ENCODE data around the gene MTOR.
"Not testable (repeated sequence)": the region's sequence is repeated elsewhere in the genome, so short reads cannot be mapped to it uniquely, and the experiment has no call there.

The MTOR gene

DNA sequence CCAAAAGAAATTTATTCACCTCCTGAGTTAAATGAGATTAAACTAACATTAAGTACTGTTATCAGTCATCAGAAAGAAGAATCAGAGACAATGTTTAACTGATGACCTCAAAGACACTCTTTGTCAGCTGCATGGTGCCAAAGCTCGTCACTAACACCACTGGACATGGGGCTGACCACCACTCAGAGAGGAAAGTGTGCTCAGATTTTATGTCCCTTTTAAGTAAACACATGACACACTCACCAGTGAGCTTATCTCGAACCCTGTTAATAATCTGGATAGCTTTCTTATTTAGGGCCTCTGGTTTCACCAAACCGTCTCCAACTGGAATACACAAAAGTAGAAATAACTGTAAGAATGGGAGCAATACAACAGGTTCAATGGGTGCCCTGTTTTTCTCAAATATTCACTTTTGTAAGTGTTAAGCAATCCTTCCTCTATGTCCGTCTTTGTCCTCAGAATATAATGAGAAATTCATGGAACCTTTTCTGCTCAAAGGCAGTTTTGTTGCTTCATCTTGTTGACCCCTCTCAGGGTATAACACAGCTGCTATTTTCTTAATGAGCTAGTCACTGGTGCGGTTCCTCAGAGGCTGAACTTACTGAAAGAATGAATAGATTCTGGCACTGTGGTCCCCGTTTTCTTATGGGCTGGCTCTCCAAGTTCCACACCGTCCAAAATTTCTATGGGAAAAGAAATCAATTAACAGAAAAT is 153.1 kb downstream of the MTOR start:
- DNase-seq (ENCODE audit: low read depth in 2 of 2), result no peak

DNA sequence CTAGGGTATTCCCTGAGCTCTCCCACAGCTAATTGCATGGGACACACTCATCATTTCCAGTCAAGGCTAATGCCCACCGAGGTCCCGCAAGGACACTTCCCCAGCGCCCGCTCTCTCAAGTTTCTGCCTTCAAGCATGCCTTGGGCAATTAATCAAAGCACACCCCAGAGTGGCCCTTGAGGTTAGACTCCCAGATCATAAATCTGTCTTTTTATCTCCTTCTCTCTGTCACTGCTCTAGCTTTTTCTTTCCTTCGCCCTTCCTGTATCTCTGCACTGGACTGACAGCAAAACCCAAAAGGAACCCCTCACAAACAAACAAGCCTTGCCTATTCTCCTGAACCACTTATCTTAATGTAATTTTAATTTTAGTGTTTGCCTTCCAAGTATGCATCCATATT is 154.8 kb downstream of the MTOR start:
- DNase-seq (ENCODE audit: low read depth in 2 of 2), result no peak

DNA sequence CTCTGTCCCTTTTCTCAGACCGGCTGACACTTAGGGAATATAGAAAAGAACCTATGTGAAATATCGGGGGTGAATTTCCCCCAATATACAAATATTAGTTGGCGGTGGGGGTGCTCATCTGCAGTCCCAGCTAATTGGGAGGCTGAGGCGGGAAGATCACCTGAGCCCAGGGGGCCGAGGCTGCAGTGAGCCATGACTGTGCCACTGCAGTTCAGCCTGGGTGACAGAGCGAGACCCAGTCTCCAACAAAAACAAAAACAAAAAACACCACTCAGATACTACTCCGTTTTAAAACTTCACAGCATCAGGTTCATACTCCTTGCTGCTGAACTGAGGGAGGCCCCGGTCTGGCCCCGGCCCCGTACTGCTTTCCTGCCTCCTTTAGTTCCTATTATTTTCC is 156.8 kb downstream of the MTOR start:
- no peak for DNase-seq (ENCODE audit: low read depth in 2 of 2)

DNA sequence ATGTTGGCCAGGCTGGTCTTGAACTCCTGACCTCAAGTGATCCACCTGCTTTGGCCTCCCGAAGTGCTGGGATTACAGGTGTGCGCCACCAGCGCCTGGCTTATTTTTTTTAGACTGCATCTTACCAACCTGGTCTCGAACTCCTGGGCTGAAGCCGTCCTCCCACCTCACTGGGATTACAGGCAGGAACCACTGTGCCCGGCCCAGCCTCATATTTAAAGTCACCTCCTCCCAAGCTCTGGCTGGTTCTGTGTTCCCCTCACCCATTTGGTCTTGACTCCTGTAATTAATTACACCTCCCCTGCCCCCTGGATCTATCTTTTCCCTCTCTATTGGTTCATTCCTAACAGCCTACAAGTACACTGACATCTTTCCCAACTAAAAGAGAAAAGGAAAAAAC is 161.0 kb downstream of the MTOR start:
- DNase-seq (ENCODE audit: low read depth in 2 of 2), result no peak

DNA sequence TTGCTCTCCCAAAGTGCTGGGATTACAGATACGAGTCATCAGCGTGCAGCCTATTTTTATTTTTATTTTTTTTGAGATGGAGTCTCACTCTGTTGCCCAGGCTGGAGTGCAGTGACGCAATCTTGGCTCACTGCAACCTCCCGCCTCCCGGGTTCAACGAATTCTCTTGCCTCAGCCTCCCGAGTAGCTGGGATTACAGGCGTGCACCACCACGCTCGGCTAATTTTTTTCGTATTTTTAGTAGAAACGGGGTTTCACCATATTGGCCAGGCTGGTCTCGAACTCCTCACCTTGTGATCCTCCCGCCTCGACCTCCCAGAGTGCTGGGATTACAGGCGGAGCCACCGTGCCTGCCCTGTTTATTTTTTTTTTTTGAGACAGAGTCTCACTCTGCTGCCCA is 161.5 kb downstream of the MTOR start:
- DNase-seq (ENCODE audit: low read depth in 2 of 2), result not testable (repeated sequence)

DNA sequence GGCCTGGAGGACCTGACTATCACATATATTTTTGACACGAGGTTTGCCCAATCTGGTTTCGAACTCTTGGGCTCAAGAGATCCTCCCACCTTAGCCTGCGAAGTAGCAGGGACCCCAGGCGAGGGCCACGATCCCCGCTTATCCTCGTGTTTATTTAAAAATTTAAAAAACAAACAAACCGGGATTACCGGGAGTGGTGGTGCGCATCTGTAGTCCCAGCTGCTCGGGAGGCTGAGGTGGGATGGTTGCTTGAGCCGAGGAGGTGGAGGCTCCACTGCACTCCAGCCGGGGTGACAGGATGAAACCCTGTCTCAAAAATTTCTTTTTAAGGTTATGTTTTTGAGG is 162.2 kb downstream of the MTOR start:
- no peak for DNase-seq (ENCODE audit: low read depth in 2 of 2)

DNA sequence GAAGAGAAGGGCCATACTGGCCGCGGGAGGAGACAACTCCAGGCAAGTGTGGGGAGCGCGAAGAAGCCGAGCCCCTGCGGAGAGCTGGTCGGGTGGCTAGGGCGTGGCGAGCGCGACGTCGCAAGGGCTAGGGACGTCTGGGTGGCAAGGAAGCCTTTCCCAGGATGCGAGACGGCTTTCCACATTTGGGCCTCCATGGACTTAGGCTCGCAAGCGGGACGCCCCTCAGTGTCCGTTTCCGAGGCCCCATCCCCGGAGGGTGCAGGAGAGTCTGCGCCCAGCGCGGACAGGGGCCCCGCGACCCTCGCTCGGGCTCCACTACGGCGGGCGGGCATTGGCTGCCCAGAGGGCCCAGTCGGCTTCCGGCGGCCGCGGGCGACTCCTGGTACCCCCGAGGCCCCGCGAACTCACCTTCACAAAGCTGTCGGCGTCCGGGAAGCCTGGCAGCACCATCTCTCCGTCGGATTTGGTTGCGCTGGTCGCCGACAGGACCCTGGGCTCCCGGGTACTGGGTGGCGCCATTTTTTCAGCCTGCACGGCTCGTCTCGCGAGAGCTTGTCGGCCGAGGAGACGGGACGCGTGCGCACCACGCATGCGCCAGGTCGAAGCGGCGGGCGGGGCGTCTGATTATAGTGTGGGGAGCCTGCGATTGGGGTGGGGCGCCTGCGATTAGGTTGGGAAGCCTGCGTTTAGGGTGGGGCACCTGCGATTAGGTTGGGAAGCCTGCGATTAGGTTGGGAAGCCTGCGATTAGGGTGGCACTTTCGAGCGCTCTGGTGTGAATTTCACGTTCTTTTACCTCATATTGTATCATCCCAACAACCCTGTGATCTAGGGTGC is 162.8 kb downstream of the MTOR start, which contains the start of gene EXOSC10:
TSS of gene EXOSC10 (minus strand) at position 560 of the 839 bp plus-strand sequence. CDS start at position 522, 38 bp downstream.
- DNase-seq (ENCODE audit: low read depth in 2 of 2), result peak; percentile 88 to 92

DNA sequence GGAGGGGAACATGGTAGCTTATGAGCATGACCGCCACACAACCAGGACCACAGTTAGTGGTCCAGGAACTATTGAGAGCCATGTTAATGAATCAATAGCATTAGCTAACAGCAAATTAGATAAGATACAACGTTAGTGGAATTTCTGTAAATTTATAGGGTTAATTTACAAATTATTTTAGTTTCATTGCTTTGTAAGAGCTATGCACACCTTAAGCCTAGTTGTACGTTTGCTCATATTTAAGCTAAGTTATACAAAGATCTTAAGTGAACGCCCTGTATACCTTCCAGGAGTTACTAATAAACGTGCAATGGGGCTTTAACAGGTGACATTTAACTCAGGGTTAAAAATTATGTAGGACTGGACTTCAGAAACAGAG is 163.4 kb downstream of the MTOR start:
- no peak for DNase-seq (ENCODE audit: low read depth in 2 of 2)

DNA sequence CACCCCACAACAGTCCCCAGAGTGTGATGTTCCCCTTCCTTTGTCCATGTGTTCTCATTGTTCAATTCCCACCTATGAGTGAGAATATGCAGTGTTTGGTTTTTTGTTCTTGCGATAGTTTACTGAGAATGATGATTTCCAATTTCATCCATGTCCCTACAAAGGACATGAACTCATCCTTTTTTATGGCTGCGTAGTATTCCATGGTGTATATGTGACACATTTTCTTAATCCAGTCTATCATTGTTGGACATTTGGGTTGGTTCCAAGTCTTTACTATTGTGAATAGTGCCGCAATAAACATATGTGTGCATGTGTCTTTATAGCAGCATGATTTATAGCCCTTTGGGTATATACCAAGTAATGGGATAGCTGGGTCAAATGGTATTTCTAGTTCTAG is 178.6 kb downstream of the MTOR start:
- not testable (repeated sequence) for DNase-seq (ENCODE audit: low read depth in 2 of 2)

DNA sequence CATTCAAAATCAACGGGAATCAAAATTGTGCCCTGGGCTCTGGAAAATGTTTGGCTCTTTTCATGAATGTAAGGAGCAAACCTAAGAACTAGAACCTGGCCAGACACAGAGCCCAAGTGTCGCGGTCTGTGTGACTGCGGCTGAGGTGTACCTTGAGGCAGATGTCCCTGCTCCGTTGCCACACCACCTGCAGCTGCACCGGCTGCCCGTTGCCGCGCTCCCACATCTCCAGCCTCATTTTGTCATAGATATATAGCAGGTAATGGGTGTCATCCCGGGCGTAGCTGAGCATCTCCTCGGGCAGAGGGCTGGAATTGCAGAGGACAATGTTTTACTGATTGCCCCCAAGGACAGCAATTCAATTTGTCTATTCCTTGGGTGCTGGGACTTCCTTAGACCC is 181.4 kb downstream of the MTOR start:
- no peak for DNase-seq (ENCODE audit: low read depth in 2 of 2)

DNA sequence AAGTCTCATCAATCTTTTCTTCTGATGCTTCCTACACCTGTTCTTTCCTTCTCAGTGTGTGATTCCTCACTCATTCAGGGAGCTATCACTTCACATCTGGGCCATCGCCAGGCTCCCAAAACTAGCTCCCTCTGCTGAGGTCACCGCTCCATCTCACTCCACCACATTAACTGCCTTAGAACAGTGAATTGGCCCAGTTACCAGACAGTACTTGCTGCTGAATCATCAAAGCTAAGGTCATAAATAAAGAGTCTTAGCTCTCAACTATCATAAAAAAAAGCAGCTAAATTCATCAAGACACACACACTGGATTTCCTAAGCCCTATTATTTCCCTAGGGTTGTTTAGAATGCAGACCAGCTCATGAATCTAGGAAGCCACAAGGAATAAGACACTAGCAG is 183.7 kb downstream of the MTOR start:
- no peak for DNase-seq (ENCODE audit: low read depth in 2 of 2)

DNA sequence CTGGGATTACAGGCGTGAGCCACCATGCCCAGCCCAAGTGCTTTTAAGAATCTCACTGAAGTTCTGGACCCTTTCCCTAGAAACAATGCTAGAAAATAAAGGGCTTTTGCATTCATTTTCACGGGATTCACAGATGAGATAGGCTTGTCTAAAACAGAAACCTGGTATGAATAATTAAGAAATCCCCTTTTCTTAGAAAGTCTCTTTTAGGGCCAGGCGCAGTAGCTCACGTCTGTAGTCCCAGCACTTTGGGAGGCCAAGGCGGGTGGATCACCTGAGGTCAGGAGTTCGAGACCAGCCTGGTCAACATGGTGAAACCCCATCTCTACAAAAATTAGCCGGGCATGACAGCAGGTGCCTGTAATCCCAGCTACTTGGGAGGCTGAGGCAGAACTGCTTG is 189.0 kb downstream of the MTOR start:
- DNase-seq (ENCODE audit: low read depth in 2 of 2), result not testable (repeated sequence)

DNA sequence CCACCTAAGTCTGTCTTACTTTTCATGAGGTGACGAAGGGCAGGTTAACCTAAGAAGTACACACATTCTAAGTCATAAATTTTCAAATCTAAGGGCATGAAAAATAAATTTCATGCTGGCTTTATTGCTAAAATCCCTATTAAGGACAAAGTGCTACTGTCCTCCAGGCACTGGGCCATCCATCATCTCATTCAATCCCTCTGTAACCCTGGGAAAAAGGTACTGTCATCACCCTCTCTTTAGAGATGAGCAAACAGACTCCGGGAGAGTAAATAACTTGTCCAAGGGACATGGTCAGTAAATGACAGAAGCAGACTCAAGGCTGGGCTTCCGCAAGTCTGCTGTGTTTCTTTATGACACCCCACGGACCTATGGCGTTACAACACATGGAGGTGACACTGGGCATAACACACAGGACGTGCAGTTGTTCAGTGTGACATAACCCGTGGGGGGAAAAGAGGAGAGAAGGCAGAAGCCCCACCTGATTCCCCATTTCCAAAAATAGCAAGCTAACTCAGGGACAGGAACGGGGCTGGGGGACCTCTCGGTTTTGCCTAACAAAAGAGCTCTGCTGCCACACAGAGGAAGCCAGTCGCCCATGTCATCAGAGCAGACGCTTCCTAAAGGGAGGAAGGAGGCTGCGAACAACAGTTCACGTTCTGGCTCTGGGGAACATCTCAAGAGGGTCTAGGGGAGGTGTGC is 190.0 kb downstream of the MTOR start:
- no peak for DNase-seq (ENCODE audit: low read depth in 2 of 2)

DNA sequence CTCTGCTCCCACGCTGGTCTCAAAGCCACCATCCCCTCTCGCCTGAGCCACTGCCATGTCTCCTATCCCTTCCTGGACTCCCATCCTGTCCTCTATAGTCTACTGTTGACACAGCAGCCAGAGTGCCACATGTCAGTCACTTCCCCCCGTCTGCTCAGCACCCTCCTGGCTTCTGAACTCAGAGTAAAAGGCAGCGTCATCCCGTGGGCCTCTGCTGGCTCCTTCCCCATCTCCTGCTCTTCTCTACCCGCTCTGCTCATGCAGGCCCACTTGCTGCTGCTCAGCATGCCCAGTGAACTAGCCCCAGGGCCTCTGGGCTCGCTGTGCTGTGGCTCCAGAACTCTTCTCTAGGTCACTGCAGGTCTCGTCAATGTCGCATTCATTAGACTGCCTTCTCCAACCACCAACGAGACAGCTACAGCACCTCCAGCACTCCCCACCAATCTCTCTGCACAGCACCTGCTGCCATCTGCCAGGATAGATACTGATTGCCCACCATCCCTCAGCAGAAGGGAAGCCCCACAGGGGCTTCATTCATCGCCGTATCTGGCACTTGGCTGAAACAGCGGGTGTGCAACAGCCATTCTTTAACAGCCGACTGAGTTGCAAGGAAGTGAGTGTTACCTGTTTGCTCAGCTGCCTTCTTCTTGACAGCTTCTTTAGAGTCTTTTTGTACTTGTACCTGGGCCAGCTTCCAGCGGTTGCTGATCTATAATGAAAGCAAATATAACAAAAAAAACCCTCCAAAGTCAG is 190.7 kb downstream of the MTOR start:
- DNase-seq (ENCODE audit: low read depth in 2 of 2), result no peak

DNA sequence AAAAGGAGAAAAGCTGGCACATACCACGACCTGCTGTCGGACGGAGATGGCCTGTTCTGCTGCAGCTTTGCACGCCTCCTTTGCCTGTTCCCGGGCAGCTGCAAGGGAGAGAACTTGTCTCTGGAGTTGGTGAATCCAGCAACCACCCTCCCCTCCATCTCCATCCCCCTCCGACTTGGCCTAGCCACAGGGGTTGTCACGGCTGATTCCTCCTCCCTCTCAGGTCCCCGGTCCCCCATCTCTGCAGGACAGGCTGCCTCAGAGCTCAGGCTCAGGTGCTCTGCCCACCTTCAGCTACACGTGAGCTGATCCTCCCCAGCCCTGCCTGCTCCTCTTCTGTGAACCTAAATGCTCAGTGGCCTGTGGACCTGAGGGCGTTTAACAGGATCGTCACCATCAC is 191.5 kb downstream of the MTOR start:
- no peak for DNase-seq (ENCODE audit: low read depth in 2 of 2)

DNA sequence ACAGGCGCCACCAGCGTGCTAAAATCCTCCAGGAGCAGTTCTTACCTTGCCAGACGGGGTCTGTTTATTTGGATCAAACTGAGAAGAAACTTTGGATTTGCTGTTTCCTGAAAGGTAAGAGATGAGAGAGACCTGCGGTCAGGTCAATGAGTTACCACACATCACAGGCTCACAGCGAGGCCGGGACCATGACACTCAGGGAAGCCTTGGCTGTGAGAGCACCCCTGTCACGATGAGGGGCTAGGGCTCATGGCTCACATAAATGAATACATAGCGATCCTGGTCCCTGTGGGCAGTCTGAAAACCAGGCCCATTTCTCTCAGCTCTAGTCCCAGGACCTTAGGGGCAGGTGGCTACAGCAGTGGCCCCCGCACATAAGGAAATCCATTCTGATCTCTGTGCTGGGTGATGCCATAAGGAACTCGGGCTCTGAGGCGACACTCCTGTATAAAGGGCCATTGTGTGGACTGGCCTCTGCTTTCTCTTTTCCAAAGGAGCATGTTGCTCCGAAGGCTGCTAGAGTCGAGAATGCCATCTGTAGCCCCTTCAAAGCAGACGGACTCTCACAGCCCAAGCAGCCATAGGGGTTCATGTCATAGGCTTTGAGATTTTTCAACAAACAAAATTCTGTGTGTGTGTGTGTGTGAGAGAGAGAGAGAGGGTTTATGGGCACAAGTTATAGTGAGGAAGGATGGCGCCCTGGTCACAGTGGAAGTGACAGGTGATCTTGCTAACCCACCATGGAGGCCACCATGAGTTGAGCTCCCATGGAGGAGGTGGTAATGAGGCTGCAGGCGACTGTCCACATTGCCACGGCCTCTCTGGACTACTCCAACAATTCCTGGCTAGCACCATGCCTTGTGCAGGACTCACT is 193.5 kb downstream of the MTOR start:
- no peak for DNase-seq (ENCODE audit: low read depth in 2 of 2)

DNA sequence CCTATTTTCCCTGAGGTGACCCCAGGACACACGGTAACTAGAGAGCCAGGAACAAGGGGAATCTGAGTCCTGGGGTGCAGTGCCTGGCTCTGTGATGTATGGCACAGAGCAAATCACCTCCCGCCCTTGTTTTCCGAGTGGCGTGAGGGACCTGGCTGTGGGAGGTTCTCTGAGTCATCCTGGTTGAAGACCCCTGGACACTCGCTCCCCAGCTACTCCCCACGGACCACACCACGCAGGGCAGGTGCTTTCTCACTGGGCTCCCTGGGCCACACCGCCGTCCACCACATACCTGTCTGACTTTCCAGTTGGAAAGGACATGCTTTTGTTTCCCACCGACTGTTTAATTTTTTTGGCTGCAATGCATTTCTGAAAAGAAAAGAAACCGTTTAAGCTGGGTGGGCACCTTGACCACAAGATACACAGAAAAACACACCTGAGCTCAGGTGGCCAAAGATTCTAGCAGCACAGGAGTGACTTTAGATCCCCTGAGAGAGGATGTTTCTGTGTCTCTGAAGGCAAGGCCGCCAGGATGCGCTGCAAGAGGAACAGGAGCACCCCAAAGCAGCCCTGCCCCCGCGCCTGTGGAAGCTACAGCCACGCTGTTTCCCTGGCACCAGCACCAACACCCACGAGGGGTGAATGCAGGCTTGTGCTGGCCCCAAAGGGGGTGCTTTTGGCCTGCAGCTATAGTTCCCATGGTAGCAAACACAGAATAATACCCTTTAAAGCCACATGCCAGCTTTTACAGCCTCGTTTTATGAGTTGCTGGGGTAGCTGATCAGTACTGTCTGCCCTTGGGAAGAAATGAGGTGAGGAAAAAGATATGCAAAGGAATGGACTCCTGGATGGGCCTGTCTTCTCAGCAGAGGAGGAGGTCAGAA is 194.4 kb downstream of the MTOR start:
- no peak for DNase-seq (ENCODE audit: low read depth in 2 of 2)

DNA sequence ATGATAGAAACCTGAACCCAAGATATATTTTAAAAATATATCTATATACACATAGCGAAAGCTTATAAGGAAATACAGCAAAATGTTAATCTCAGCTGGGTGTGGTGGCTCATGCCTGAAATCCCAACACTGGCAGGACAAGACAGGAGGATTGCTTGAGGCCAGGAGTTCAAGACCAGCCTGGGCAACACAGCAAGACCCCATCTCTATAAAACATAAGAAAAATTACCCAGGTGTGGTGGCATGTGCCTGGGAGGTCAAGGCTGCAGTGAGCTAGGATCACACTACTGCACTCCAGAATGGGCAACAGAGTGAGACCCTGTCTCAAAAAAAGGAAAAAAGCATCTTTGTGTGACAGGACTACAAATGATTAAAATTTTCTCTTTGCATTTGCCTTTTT is 196.6 kb downstream of the MTOR start:
- no peak for DNase-seq (ENCODE audit: low read depth in 2 of 2)

DNA sequence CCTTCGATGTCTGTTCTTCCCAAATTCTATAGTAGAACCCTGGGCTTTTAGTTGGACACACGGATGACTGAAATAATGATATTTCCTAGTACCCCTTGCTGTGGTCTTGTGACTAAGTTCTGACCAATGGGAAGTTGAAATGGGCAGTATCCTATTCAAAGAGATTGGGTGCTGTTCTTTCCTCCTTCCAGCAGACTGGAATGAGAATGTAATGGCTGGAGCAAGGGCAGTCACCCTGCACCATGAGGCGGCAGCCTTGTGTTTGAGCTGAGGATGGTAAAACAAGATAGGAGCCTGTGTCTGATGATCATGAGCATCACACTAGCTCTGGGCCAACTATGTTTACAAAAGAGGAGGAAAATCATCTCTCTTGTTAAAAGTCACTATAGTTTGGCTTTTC is 197.4 kb downstream of the MTOR start:
- no peak for DNase-seq (ENCODE audit: low read depth in 2 of 2)

DNA sequence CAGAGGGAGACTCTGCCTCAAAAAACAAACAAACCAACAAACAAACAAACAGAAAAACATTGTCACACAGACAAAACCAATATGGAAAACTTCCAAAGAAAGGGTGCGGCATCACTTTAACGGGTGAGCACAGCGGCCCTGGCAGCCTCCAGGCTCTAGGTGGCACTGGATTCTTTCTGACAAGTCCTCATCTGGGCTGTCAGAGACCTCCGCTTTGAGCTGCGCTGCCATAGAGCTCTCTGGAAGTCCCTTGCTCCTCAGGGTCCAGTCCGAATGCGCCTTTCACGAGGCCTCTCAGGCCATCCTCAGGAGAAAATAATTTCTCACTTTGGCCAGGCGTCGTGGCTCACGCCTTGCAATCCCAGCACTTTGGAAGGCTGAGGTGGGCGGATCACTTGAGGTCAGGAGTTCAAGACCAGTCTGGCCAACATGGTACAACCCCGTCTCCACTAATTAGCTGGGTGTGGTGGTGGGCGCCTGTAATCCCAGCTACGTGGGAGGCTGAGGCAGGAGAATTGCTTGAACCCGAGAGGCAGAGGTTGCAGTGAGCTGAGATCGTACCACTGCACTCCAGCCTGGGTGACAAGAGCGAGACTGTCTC is 198.3 kb downstream of the MTOR start:
- not testable (repeated sequence) for DNase-seq (ENCODE audit: low read depth in 2 of 2)
